Epithelial cell of esophagus (primary cell): ENCODE measurements around the gene ARID3B.
"Not testable (repeated sequence)": the region's sequence is repeated elsewhere in the genome, so short reads cannot be mapped to it uniquely, and the experiment has no call there.

Source experiments
- DNase-seq: peaks from one replicate; pipeline ENCODE4 v3.0.0; 2010; ENCODE audit warnings: low read depth
- H3K4me3 ChIP-seq: 2 replicates; pipeline ENCODE4 v1.5.1; 2011; ENCODE audit warnings: mild to moderate bottlenecking, low read length, control low read depth
- CTCF ChIP-seq: IDR thresholded peaks from 2 replicates; pipeline ENCODE4 v1.5.1; 2011; ENCODE audit warnings: low read depth, mild to moderate bottlenecking, low read length, control low read depth, inconsistent platforms; ENCODE audit not compliant: insufficient read depth; ENCODE audit errors: missing control alignments

ARID3B gene

GRCh38 chr15:74504836-74505235 lies 36.2 kb upstream of the ARID3B start:
- no peak for TF ChIP-seq CTCF
- no peak overlapping the region for H3K4me3 ChIP-seq
- no peak for DNase-seq

GRCh38 chr15:74505837-74506514 lies 35.0 kb upstream of the ARID3B start:
- H3K4me3 ChIP-seq = no peak overlapping the region
- TF ChIP-seq CTCF = no peak
- DNase-seq = peak; percentile 74

- TF ChIP-seq CTCF = no peak
- H3K4me3 ChIP-seq = no peak overlapping the region
- DNase-seq = no peak
Observed at GRCh38 chr15:74506515-74506840, 34.5 kb upstream of the ARID3B start.

- TF ChIP-seq CTCF = no peak
- no peak overlapping the region for H3K4me3 ChIP-seq
- no peak for DNase-seq
Observed at GRCh38 chr15:74511583-74511982, 29.4 kb upstream of the ARID3B start.

GRCh38 chr15:74514059-74514458 lies 27.0 kb upstream of the ARID3B start:
- H3K4me3 ChIP-seq, DNase-seq: not testable (repeated sequence)

- no peak for TF ChIP-seq CTCF
- DNase-seq = peak; percentile 67
- H3K4me3 ChIP-seq = no peak overlapping the region
Observed at GRCh38 chr15:74517096-74517495, 23.9 kb upstream of the ARID3B start.

GRCh38 chr15:74519311-74519710 lies 21.7 kb upstream of the ARID3B start:
- no peak for DNase-seq
- no peak for TF ChIP-seq CTCF

More at GRCh38 chr15:74519311-74519710, 21.7 kb upstream of the ARID3B start:
- no peak overlapping the region for H3K4me3 ChIP-seq
